Measurements from ENCODE around the gene ZCCHC3. TPM values are rescaled to one million over a fixed set of nuclear protein-coding genes. Genes with fewer than 3 reads are reported as not detected.

Gene ZCCHC3
- total and polyA plus RNA-seq, 2 donors (not counting 1 experiment from before 2014, with no cell fraction given) = 8.7 to 11.6 TPM

- H3K79me2 ChIP-seq (ENCODE audit: control insufficient read depth, insufficient read depth, low read length) = no peaks in the 10 kb centered on the region
- no peak for DNase-seq (ENCODE audit: low read depth in 2 of 2)
- TF ChIP-seq EZH2 (IDR thresholded peaks at IDR 0.05; ENCODE audit: low read length, missing control alignments) = no peak
- TF ChIP-seq CTCF (conservative IDR thresholded peaks at IDR 0.05 in 1 of 2, IDR thresholded peaks at IDR 0.05 in 1 of 2; ENCODE audit: low read depth in 1 of 2, low read length in 2 of 2) = no peak
Observed at GRCh38 chr20:288956-289692, 8.2 kb upstream of the ZCCHC3 start.

GRCh38 chr20:289693-290083, 7.7 kb upstream of the ZCCHC3 start:
- H3K27ac ChIP-seq (ENCODE audit: insufficient read depth, low read length) = peak overlapping the region; percentile 85
- H3K9me3 ChIP-seq (ENCODE audit: control insufficient read depth, insufficient read depth, low read depth, low read length) = no peaks in the 10 kb centered on the region
- H3K9ac ChIP-seq (ENCODE audit: insufficient read depth, low read length) = peak overlapping the region; percentile 74
- H3K79me2 ChIP-seq (ENCODE audit: control insufficient read depth, insufficient read depth, low read length) = no peaks in the 10 kb centered on the region
- no peaks in the 10 kb centered on the region for H3K27me3 ChIP-seq (ENCODE audit: control insufficient read depth, insufficient read depth, low read length)
- TF ChIP-seq EZH2 (IDR thresholded peaks at IDR 0.05; ENCODE audit: low read length, missing control alignments) = no peak
- no peak for TF ChIP-seq CTCF (conservative IDR thresholded peaks at IDR 0.05 in 1 of 2, IDR thresholded peaks at IDR 0.05 in 1 of 2; ENCODE audit: low read depth in 1 of 2, low read length in 2 of 2)
- no peaks in the 10 kb centered on the region for H3K36me3 ChIP-seq (ENCODE audit: control insufficient read depth, insufficient read depth, low read length)
- no peak for DNase-seq (ENCODE audit: low read depth in 2 of 2)
- H3K4me3 ChIP-seq (replicated peaks in 1 of 4; ENCODE audit: control extremely low read depth in 1 of 4, insufficient read depth in 1 of 4, low read depth in 3 of 4, low read length in 4 of 4) = peak overlapping the region; percentile 88 to 99 (median 96)
- no peaks in the 10 kb centered on the region for H4K20me1 ChIP-seq (ENCODE audit: control insufficient read depth, extremely low read depth, insufficient read depth, low read length)
- peak overlapping the region; percentile 80 for H3K4me2 ChIP-seq (ENCODE audit: extremely low read depth, insufficient read depth, low read length)
- H3K4me1 ChIP-seq (ENCODE audit: control insufficient read depth, extremely low read depth, insufficient read depth, low read length) = peaks cover 13% of the 10 kb centered on the region
- H2AFZ ChIP-seq (ENCODE audit: low read length) = peak overlapping the region; percentile 100

More at GRCh38 chr20:288956-289692, 8.2 kb upstream of the ZCCHC3 start:
- no peaks in the 10 kb centered on the region for H3K27me3 ChIP-seq (ENCODE audit: control insufficient read depth, insufficient read depth, low read length)
- H3K27ac ChIP-seq (ENCODE audit: insufficient read depth, low read length) = no peak overlapping the region
- no peak overlapping the region for H3K9ac ChIP-seq (ENCODE audit: insufficient read depth, low read length)
- peak overlapping the region; percentile 88 to 99 (median 96) for H3K4me3 ChIP-seq (replicated peaks in 1 of 4; ENCODE audit: control extremely low read depth in 1 of 4, insufficient read depth in 1 of 4, low read depth in 3 of 4, low read length in 4 of 4)
- peaks cover 13% of the 10 kb centered on the region for H3K4me1 ChIP-seq (ENCODE audit: control insufficient read depth, extremely low read depth, insufficient read depth, low read length)
- no peaks in the 10 kb centered on the region for H3K9me3 ChIP-seq (ENCODE audit: control insufficient read depth, insufficient read depth, low read depth, low read length)
- no peaks in the 10 kb centered on the region for H3K36me3 ChIP-seq (ENCODE audit: control insufficient read depth, insufficient read depth, low read length)
- H4K20me1 ChIP-seq (ENCODE audit: control insufficient read depth, extremely low read depth, insufficient read depth, low read length) = no peaks in the 10 kb centered on the region
- H3K4me2 ChIP-seq (ENCODE audit: extremely low read depth, insufficient read depth, low read length) = no peak overlapping the region
- H2AFZ ChIP-seq (ENCODE audit: low read length) = no peak overlapping the region

- no peaks in the 10 kb centered on the region for H3K79me2 ChIP-seq (ENCODE audit: control insufficient read depth, insufficient read depth, low read length)
- H3K4me3 ChIP-seq (replicated peaks in 1 of 4; ENCODE audit: control extremely low read depth in 1 of 4, insufficient read depth in 1 of 4, low read depth in 3 of 4, low read length in 4 of 4) = peak within 1 kb of the TSS; percentile 88 to 99 (median 96)
- no peaks in the 10 kb centered on the region for H3K27me3 ChIP-seq (ENCODE audit: control insufficient read depth, insufficient read depth, low read length)
- TF ChIP-seq CTCF (conservative IDR thresholded peaks at IDR 0.05 in 1 of 2, IDR thresholded peaks at IDR 0.05 in 1 of 2; ENCODE audit: low read depth in 1 of 2, low read length in 2 of 2) = peak; percentile 54 to 68
- no peak for TF ChIP-seq EZH2 (IDR thresholded peaks at IDR 0.05; ENCODE audit: low read length, missing control alignments)
- H4K20me1 ChIP-seq (ENCODE audit: control insufficient read depth, extremely low read depth, insufficient read depth, low read length) = no peaks in the 10 kb centered on the region
- DNase-seq (ENCODE audit: low read depth in 2 of 2) = peak; percentile 87 to 97
- H3K36me3 ChIP-seq (ENCODE audit: control insufficient read depth, insufficient read depth, low read length) = no peaks in the 10 kb centered on the region
- peak within 1 kb of the TSS; percentile 85 for H3K27ac ChIP-seq (ENCODE audit: insufficient read depth, low read length)
- peaks cover 13% of the 10 kb centered on the region for H3K4me1 ChIP-seq (ENCODE audit: control insufficient read depth, extremely low read depth, insufficient read depth, low read length)
- H2AFZ ChIP-seq (ENCODE audit: low read length) = peak within 1 kb of the TSS; percentile 100
- H3K9me3 ChIP-seq (ENCODE audit: control insufficient read depth, insufficient read depth, low read depth, low read length) = no peaks in the 10 kb centered on the region
- peak within 1 kb of the TSS; percentile 74 for H3K9ac ChIP-seq (ENCODE audit: insufficient read depth, low read length)
- peak within 1 kb of the TSS; percentile 84 for H3K4me2 ChIP-seq (ENCODE audit: extremely low read depth, insufficient read depth, low read length)
Observed at GRCh38 chr20:290084-290831, 7.1 kb upstream of the ZCCHC3 start, which contains the start of gene C20orf96. C20orf96 (minus strand) TSS chr20:290750; CDS start chr20:290610, 140 bp downstream.

Data from fibroblast of lung (primary cell).